ENCODE data around the gene SPRED2. TPM values are rescaled to one million over a fixed set of nuclear protein-coding genes. Genes with fewer than 3 reads are reported as not detected.

SPRED2 gene
- total and polyA plus RNA-seq, 2 of the 8 experiments (the other 6 are each of a cell fraction or from before 2014, with no cell fraction given), result 15.3 to 22.5 TPM

GRCh38 chr2:65437392-65438135, 5.2 kb upstream of the SPRED2 start (continued):
- peak; percentile 80; the same call in 1 of the 2 replicates for TF ChIP-seq POU5F1 (IDR thresholded peaks at IDR 0.05; ENCODE audit: low read depth, low read length)
- TF ChIP-seq EP300 (IDR thresholded peaks at IDR 0.05; ENCODE audit: borderline replicate concordance in 1 of 2, low read depth in 2 of 2, low read length in 2 of 2), result peak in 1 of 2 experiments; percentile 59; a peak in 1 of 3 replicates
- TF ChIP-seq YY1 (IDR thresholded peaks at IDR 0.05; ENCODE audit: low read depth, low read length), result peak; percentile 62; the same call in 1 of the 2 replicates
- TF ChIP-seq SAP30 (IDR thresholded peaks at IDR 0.05; ENCODE audit: insufficient read depth, insufficient replicate concordance, low read length), result no peak
- TF ChIP-seq NANOG (IDR thresholded peaks at IDR 0.05; ENCODE audit: insufficient read depth, low read depth, low read length, poor library complexity, severe bottlenecking), result peak; percentile 97
- TF ChIP-seq BCL11A (IDR thresholded peaks at IDR 0.05; ENCODE audit: low read depth in 2 of 2, low read length in 2 of 2), result no peak
- TF ChIP-seq SP1 (IDR thresholded peaks at IDR 0.05; ENCODE audit: low read depth, low read length), result peak; percentile 71

Measured in H1 (cell line).